ENCODE data around the gene RAB9B.

The RAB9B gene

GRCh38 chrX:103861200-103861599 is 29.1 kb upstream of the RAB9B start:
- TF ChIP-seq CTCF (IDR thresholded peaks at IDR 0.05; ENCODE audit: extremely low read depth, insufficient read depth, missing control alignments) = no peak
- no peak for DNase-seq (ENCODE audit: low spot score)

GRCh38 chrX:103849558-103849957 is 17.5 kb upstream of the RAB9B start:
- no peak for TF ChIP-seq CTCF (IDR thresholded peaks at IDR 0.05; ENCODE audit: extremely low read depth, insufficient read depth, missing control alignments)
- in situ Hi-C loops (cut with MboI; ENCODE audit: low pct_unique_long_range_greater_than_20kb, low sequenced_read_pairs, unreplicated experiment) = loop anchor here (25.0 kb wide), 1 partner anchor 263 kb away; the partner anchor contains the start of gene ZCCHC18
- no peak for DNase-seq (ENCODE audit: low spot score)

More at GRCh38 chrX:103861200-103861599, 29.1 kb upstream of the RAB9B start:
- in situ Hi-C loops (cut with MboI; ENCODE audit: low pct_unique_long_range_greater_than_20kb, low sequenced_read_pairs, unreplicated experiment) = no loop called here

GRCh38 chrX:103847174-103847870 is 15.3 kb upstream of the RAB9B start:
- in situ Hi-C loops (cut with MboI; ENCODE audit: low pct_unique_long_range_greater_than_20kb, low sequenced_read_pairs, unreplicated experiment) = loop anchor here (25.0 kb wide), 1 partner anchor 265 kb away; the partner anchor contains the start of gene ZCCHC18
- no peak for DNase-seq (ENCODE audit: low spot score)
- no peak for TF ChIP-seq CTCF (IDR thresholded peaks at IDR 0.05; ENCODE audit: extremely low read depth, insufficient read depth, missing control alignments)

DNA sequence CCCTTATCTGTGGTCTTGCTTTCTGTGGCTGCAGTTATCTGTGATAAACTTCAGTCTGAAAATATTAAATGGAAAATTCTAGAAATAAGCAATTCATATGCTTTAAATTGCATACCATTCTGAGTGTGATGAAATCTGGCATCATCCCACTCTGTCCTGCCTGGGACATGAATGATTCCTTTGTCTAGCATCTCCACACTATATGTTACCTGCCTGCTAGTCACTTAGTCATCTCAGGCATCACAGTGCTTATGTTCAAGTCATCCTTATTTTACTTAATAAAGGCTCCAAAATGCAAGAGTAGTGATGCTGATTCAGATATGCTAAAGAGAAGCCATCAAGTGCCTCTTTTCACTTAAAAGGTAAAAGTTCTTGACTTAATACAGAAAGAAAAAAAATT is 14.3 kb upstream of the RAB9B start:
- no peak for DNase-seq (ENCODE audit: low spot score)
- TF ChIP-seq CTCF (IDR thresholded peaks at IDR 0.05; ENCODE audit: extremely low read depth, insufficient read depth, missing control alignments) = no peak
- in situ Hi-C loops (cut with MboI; ENCODE audit: low pct_unique_long_range_greater_than_20kb, low sequenced_read_pairs, unreplicated experiment) = loop anchor here (25.0 kb wide), 1 partner anchor 266 kb away; the partner anchor contains the start of gene ZCCHC18

- in situ Hi-C loops (cut with MboI; ENCODE audit: low pct_unique_long_range_greater_than_20kb, low sequenced_read_pairs, unreplicated experiment) = loop anchor here (25.0 kb wide), 1 partner anchor 267 kb away; the partner anchor contains the start of gene ZCCHC18
- DNase-seq (ENCODE audit: low spot score) = peak; percentile 36
- peak; percentile 85 for TF ChIP-seq CTCF (IDR thresholded peaks at IDR 0.05; ENCODE audit: extremely low read depth, insufficient read depth, missing control alignments)
These were observed 13.2 kb upstream of the RAB9B start for GRCh38 chrX:103845165-103845653.

GRCh38 chrX:103839404-103839803 is 7.3 kb upstream of the RAB9B start:
- no peak for DNase-seq (ENCODE audit: low spot score)
- TF ChIP-seq CTCF (IDR thresholded peaks at IDR 0.05; ENCODE audit: extremely low read depth, insufficient read depth, missing control alignments) = no peak
- in situ Hi-C loops (cut with MboI; ENCODE audit: low pct_unique_long_range_greater_than_20kb, low sequenced_read_pairs, unreplicated experiment) = loop anchor here (25.0 kb wide), 1 partner anchor 273 kb away; the partner anchor contains the start of gene ZCCHC18
